HG03097 (cell line): ENCODE measurements around the gene YBX2.
"Not testable (repeated sequence)": the region's sequence is repeated elsewhere in the genome, so short reads cannot be mapped to it uniquely, and the experiment has no call there.

Experiments
- ATAC-seq: cut with Tn5 transposase; IDR thresholded peaks from one replicate; pipeline ENCODE4 v1.9.1; 2021; ENCODE audit not compliant: unreplicated experiment, low FRiP score

Gene YBX2

DNA sequence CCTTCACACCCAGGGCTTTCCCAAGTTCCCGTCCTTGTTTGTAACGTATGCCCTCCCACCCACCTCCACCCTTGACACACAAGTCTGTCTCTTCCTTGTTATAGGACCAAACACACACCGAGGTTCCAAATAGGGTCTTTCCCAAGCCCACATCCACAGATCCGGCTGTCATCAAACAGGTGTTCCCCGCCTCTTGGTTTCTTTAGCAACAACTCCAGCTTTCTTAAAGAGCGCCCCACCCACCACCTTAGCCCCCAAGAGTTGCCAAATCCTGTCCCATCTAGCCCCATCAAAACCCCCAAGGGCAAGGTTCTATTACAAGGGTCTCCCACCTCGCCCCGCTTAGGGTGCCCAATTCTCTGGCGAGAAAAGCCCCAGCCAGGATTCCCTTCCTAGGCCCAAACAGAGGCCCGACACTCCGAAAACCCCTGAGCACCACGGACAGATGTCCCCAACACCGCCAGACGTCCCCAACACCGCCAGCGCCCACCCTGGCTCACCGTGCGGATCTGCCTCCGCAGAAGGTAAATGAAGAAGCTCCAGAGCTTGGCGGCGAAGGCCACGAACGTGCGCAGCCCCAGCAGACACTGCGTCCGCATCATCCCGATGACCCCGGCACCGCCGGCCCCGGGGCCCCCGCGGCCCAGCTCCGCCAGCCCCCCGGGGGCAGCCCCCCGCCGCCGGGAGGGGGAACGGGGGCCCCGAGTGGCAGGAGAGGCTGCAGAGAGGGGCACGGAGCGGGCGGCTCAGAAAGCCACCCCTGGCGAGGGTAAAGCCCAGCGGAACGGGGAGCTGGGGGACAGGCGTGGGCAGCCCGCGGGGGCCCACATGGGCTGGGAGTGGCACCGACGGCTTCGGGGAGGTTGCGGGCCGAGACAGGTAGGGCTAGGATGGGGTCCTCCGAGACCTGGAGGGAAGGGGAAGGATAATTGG is 43.5 kb downstream of the YBX2 start:
- no peak for ATAC-seq

DNA sequence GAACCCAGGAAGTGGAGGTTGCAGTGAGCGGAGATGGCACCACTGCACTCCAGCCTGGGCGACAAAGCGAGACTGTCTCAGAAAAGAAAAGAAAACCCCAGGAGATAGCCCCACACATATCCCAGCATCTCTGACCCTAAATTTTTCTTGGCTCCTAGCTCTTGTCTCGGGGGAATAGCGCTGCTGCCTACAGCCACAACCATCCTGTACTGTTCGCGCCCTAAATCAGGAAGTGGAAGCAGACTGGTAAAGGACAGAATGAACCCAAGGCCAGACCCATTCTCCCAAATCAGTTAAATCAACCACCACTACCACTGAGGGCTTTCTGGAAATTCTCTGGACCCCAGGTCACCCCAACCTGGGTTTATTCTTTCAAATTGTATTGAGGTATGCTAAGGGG is 44.6 kb downstream of the YBX2 start:
- no peak for ATAC-seq

- ATAC-seq = no peak
Measured at GRCh38 chr17:7249214-7249613, 45.2 kb downstream of the YBX2 start.

- ATAC-seq = no peak
Measured at GRCh38 chr17:7248796-7249195, 45.6 kb downstream of the YBX2 start.

DNA sequence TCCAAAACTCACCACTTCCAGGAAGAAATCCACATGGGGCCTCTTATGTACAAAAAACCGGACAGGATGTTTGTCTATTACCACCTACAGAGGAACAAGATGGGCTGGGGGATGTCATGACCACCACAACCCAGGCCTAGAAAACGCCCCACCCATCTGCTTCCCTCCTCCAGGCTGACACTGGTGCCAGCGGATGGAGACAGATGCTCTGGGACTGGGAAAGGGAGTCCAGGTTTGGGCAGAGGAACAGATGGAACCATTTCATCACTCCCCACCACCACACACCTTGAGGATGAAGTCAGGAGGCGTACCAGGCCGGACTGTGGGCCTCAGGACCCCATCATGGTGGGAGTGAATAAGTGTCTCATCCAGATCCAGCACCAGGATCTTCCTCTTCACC is 47.7 kb downstream of the YBX2 start:
- no peak for ATAC-seq

- ATAC-seq = not testable (repeated sequence)
Measured at GRCh38 chr17:7243838-7244237, 50.6 kb downstream of the YBX2 start.

- no peak for ATAC-seq
Measured at GRCh38 chr17:7243453-7243729, 51.0 kb downstream of the YBX2 start.

DNA sequence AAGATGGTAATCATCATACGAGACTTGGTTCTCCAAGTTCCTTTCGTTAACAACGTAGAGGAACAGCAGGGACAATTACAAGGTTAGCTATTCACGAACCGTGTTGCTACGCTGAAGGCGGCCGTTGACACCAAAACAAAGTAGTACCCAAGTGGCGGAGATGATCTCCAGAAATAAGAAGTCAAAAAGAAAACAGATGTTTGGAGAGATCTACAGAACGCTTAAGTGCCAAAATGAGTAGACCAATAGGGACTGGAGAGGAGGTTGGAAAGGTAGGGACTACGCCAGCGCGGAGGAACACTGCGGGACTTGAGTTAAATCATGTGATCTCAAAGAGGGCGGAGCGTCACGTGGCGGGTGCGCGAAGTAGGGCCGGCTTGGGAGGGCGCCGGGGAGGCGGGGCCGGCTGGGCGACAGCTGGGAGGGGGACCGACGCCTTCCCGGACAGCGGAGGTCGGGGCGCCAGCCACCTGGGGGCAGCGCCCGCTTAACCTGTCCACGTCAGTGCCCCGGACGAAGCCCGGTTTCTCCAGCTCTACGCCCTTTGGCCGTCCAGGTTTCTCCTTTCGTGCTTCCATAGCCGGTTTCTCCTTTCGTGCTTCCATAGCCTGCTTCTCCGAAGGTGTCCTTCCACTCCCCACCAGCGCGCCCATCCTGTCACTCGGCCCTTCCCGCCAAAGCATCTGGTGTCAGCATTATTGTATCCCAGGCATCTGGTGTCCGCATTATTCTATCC is 51.6 kb downstream of the YBX2 start:
- ATAC-seq = peak; percentile 43

DNA sequence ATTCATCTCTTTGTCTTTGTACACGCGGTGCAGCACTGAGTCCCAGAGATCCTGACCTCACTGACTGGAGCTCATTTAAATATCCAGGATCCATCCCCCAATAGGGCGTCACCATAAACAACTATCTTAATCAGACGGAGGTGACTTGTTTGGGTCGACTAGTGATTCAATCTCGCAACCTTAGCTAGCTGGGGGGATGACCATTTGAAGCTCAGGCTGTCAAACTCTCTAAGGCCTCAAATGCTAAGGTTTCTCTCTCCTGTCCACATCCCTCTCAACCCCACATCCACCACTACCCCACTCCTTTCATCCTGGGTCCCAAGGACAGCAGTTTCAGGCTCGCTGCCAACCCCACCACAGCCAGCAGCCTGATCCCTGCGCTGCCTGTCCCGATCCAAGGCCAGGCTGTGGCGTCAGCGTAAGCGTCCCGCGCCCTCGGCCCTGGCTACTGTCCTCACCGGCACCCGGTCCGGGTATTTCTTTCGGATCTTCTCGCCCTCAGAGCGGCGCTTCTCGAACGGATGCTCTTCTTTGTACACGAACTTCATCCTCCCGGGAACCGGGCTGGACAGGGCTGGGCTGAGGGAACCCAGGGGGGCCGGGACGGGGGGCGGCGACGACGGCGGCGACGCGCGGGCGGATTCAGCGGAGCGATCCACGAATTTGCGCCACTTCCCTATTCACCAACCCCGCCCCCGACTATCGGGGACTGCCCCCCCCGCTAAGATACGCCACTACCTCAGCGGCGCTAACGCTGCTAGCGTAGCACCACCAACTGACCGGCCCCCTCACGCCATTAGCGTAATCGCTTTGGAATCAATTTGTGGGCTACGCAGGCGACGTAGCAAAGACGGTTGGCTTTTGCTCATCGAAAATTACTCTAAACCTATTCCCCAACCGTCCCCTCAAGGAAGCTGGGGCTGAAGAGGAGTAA is 52.4 kb downstream of the YBX2 start, which contains the start of gene GABARAP:
GABARAP (minus strand) TSS at position 667 of the 934 bp plus-strand sequence; CDS start at position 548, 119 bp downstream.
- ATAC-seq = peak; percentile 35

DNA sequence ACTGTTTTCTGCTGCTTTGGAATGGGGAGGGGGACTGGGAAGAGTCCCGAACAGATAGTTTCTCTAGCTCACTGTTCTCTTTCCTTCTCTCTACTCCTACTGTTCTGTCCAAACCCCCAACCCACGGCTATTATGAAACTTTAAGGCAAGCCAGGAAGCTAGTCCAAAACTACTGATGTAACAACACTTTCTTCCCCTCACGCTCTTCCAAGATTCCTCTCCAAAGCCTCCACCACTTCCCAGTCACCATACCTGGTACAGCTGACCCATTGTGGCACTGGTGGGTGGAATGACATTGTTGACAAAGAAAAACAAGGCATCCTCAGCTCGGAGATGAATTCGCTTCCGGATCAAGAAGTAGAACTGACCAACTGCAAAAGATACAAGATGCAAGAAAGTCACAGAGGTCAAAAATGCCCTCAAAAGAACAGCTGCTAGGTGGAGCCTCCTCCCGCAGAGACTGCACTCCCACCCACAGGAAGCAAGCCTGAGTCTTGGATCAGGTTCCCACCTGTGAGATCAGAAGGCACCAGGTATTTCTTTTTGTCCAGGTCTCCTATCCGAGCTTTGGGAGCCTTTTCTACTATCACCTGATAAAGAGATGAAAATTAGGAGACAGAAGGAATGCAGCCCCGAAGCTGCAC is 53.2 kb downstream of the YBX2 start:
- ATAC-seq = no peak

GRCh38 chr17:7240375-7240774 is 54.1 kb downstream of the YBX2 start:
- no peak for ATAC-seq

DNA sequence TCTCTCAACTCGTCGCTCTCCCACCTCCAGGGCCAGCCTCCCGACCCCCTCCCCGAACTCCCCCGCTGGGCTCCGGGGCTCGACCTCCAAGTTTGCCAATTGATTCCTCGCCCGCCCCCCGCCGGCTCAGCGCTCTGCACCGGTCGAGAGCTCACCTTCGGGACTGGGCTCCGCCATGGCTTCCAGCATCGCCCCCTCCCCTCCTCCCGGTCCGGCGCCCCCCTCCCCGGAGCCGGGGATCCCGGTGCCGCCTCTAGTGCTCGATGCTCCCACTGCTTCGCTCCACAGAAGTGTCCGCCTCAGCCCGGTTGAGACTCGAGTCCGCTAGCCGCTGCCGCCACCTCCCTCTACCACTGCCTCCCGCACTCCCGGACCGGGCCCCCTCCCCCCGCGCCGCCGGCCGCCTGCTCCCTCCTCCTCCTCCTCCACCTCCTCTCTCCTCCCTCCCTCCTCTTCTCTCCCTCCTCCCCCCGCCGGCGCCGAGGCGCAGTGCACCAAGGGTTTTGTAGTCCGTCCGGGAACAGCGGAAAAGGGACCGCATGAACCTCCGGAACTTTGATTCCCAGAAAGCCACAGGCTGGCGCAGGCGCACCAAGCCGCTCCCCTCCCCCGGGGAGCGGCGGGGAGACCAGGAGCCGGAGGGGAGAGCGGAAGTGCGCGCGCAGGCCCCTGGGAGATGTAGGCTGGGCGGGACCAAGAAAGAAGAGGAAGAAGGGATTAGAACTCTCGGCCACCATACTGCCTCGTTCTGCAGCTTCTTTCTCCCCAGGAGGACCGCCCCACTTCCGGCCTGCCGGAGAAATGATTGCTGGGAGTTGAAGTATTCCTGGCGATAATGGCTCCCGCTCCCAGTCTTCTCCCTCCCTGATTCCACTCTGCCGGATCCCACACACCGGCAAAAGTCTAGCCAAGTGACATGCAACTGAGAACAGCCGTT is 55.1 kb downstream of the YBX2 start, which contains the start of gene PHF23:
PHF23 (minus strand) TSS at position 367 of the 937 bp plus-strand sequence; CDS start at position 189, 178 bp downstream.
- peak; percentile 47 for ATAC-seq

DNA sequence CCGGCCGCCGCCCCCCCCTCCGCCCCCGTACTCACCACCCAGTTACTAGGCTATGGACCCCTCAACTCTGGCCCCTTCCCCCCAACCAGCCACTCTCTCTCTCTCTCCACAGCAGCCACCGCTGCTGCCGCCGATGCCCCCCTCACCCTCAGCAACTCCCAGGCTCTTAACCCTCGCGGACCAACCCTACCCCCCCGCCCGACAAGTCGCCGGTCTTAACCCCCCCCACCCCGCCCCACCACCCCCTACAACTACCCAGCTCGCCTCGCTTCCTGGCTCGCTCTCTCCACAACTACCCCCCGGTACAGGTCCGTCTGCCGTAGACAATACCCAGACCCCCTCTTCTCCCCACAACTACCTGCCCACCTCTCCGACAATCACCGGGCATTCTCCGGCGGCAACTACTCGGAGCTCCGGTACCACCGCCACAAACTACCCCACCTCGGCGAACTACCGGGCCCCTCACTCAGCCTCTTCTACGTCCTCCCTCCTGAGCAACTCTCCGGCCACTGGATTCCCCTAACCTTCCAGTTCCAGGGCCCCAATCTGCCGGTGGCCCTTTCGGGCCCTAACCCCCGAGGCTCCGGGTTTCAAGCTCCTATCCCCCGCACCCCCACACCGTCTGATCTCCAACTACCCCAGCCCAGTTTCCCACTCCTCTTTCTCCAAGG is 55.9 kb downstream of the YBX2 start:
- no peak for ATAC-seq
